SIG-M5 treated with dmso at 0.1 percent for 504 hours (cell line): ENCODE results near the gene SEC63.
"Not testable (repeated sequence)": the region's sequence is repeated elsewhere in the genome, so short reads cannot be mapped to it uniquely, and the experiment has no call there.

Source experiments
- DNase-seq: peaks from one replicate; lab custom pipeline; 2025; ENCODE audit not compliant: unreplicated experiment; lab: John Stamatoyannopoulos, UW

Gene SEC63

GRCh38 chr6:107976155-107976783, 18.3 kb upstream of the SEC63 start:
- no peak for DNase-seq

GRCh38 chr6:107973594-107973993, 15.6 kb upstream of the SEC63 start:
- DNase-seq = no peak

DNA sequence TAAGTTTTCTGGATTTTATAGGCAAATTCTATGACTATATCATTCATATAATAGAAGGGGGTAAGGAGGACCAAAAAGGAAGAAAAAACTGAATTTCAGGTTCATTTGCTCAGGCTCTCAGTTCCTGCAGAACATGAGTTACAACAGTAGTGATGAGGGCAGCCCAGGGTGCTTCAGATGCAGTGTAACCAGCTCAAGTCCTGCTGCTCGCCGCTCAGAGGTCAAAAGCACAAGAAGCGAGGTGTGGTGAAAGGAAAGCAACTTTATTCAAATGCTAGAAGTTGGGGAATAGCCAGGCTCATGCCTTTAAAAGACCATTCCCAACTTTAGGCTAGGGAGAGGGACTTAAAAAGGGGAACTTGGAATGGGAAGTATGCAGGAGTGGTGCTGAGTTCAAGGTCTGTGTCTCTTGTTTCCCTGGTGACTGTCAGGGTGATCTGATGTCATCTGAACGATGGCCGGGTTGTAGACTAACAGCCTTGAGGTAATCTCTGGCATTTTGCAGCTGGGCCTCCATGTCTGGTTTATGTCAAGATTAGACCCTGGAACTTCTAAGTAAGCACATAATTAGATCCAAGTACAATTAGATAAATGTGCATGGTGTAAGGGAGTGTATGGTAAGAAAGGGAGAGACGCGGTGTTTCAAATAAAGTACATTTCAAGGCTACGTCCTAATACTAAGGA, 14.5 kb upstream of the SEC63 start:
- no peak for DNase-seq

DNA sequence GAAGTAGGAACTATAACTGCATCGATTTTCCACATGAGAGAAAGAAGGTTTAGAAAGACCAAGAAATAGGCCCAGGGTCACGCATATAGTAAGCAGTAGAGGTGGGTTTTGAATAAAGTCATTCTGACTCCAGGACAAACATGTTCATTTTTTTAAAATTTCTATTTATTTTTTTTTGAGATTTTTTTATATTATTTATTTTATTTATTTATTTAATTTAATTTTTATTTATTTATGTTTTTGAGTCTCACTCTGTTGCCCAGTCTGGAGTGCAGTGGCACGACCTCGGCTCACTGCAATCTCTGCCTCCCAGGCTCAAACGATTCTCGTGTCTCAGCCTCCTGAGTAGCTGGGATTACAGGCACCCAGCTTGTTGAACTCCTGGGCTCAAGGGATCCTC, 13.2 kb upstream of the SEC63 start:
- no peak for DNase-seq

- no peak for DNase-seq
Measured at GRCh38 chr6:107970255-107970654, 12.2 kb upstream of the SEC63 start.

GRCh38 chr6:107968081-107968480, 10.1 kb upstream of the SEC63 start:
- DNase-seq = no peak

DNA sequence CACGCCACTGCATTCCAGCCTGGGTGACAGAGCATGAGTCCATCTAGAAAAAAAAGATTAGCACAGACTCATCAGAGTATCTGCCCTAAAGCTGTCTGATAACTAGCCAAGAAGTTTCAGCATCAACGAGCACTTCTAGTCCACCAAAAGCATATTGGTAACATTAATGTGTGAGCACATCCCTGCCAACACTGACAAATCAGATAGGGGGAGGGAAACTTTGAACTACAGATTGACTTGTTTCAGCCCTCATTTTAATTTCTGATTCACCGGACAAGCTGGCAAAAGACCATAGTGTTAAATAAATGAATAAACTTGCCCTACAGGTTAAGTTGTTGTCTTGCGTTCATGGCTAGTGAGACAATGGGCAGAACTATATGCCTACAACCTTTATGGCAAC, 7.7 kb upstream of the SEC63 start:
- no peak for DNase-seq

DNA sequence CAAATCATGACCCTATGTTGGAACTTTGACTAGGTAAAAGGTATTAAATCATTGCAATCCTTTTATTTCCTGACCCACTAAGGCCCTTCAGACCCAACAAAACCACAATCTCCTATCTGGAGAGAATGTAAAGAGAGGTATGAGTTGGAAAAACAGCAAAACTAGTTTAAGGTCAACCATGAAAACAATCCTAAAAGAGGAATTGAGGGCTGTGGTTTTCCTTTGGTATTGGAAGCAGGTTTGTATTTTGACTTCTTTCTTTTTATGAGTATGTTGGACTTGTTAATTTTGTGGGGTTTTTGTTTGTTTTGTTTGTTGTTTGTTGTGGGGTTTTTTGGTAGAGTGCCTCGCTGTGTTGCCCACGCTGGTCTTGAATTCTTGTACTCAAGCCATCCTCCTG, 4.7 kb upstream of the SEC63 start:
- DNase-seq = no peak

DNA sequence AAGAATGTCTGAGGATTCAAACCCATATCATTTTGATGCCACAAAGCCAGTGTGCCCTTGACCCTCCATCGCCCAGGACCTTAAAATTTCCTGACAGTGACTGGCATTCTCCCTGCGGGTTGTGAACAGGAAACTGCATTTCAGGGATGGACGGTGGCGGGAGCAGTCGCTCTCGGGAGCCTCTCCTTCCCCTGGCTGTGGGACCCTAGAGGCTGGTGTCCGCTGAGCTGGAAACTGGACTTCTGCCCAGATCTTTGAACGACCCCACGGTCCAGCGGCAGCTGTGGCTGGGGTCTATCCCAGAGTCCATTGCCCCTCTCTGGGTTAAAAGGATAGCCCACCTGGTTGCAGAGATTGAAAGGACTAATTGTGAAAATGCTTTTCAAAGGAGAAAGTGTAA, 1.4 kb upstream of the SEC63 start:
- DNase-seq = no peak

DNA sequence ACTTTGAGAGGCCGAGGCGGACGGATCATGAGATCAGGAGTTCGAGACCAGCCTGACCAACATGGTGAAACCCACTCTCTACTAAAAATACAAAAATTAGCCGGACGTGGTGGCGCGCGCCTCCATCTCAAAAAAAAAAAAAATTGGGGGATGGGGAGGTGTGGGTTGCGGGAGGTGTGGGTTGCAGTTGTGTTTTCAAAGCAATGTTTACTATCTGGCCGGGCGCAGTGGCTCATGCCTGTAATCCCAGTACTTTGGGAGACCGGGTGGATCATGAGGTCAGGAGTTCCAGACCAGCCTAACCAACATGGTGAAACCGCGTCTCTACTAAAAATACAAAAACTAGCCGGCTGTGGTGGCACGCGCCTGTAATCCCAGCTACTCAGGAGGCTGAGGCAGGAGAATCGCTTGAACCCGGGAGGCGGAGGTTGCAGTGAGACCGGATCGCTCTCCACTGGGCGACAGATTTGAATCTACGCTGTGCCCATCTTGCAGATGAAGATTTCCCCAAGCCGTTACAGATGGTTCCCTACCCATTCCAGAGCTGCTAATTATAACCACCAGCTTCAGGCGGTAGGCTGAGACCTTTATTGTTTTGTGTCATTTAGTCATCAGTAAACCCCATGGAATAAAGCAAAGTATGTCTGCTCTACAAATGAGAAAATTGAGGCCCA, 818 bp upstream of the SEC63 start:
- DNase-seq = not testable (repeated sequence)

GRCh38 chr6:107957308-107957908, 600 bp downstream of the SEC63 start:
- peak; percentile 72 for DNase-seq

- DNase-seq = peak; percentile 91
Measured at GRCh38 chr6:107956586-107957307, 1.3 kb downstream of the SEC63 start.

DNA sequence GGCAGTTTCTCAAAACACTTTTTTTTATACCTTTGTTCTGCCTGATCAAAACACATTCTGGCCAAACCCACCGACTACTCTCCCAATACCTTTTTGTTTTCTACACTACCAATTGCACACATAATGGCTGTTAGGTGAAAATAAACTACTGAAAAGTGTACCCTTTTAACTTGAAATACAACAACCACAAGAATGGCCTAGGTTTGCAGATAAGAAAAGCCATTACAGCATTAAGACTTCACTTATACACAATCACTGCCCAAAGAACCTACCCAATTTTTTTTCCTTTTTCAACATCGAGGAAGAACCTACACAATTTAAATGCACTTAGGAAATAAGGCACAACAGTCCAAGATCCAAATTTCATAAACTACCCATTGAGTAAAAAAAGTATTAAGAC, 1.8 kb downstream of the SEC63 start:
- DNase-seq = no peak

- DNase-seq = not testable (repeated sequence)
Measured at GRCh38 chr6:107953858-107954414, 4.1 kb downstream of the SEC63 start.

- DNase-seq = no peak
Measured at GRCh38 chr6:107943626-107944439, 14.2 kb downstream of the SEC63 start.

DNA sequence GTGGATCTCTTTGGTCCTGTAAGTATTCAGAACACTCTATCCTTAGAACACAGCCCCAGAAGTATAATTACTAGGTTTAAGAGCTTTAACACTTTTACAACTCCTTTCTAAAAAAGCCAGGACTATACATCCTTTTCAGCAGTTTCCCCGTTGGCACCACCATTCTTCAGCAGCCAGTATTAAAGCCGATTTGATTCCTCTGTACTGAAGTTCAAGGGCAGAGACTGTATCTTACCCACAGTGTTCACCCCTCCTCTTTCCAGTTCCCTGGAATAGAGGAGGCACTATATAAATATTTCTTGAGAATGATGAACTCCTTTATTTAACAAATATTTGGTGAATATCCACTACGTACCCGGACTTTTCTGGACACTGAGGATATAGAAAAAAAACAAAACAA, 15.9 kb downstream of the SEC63 start:
- no peak for DNase-seq

GRCh38 chr6:107941627-107942026, 16.4 kb downstream of the SEC63 start:
- no peak for DNase-seq

GRCh38 chr6:107941199-107941598, 16.8 kb downstream of the SEC63 start:
- DNase-seq = no peak

DNA sequence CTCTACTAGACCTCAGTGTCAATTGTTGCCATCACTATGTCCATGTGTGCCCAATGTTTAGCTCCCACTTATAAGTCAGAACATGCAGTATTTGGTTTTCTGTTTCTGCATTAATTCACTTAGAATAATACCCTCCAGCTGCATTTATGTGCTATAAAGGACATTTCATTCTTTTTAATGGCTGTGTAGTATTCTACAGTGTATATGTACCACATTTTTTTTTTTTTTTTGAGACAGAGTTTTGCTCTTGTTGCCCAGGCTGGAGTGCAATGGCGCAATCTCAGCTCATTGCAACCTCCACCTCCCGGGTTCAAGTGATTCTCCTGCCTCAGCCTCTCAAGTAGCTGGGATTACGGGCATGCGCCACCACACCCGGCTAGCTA, 21.1 kb downstream of the SEC63 start:
- not testable (repeated sequence) for DNase-seq
